BE2C (cell line): Measurements from ENCODE around the gene TJP3.

Experiments
- DNase-seq: peaks from one replicate; pipeline ENCODE4 v3.0.0-alpha.2; 2020
- H3K27me3 ChIP-seq: fragments of 250-450 bp; sonication (Bioruptor Pico); 2 replicates; pipeline ENCODE4 v1.5.1; 2020; ENCODE audit warnings: mild to moderate bottlenecking
- H3K36me3 ChIP-seq: fragments of 250-450 bp; sonication (Bioruptor Pico); 2 replicates; pipeline ENCODE4 v1.5.1; 2020; ENCODE audit warnings: mild to moderate bottlenecking
- H3K4me1 ChIP-seq: fragments of 250-450 bp; sonication (Bioruptor Pico); 2 replicates; pipeline ENCODE4 v1.5.1; 2020
- H3K4me3 ChIP-seq: 2 replicates; pipeline ENCODE4 v1.5.1; 2011; ENCODE audit warnings: low read depth, low read length
- H3K9me3 ChIP-seq: fragments of 250-450 bp; sonication (Bioruptor Pico); 2 replicates; pipeline ENCODE4 v1.5.1; 2020
- TF ChIP-seq, protein P1 (sequence below): IDR thresholded peaks from 2 replicates; pipeline ENCODE4 v1.5.1; 2012; ENCODE audit warnings: mild to moderate bottlenecking, low read depth, low read length

The TJP3 gene

DNA sequence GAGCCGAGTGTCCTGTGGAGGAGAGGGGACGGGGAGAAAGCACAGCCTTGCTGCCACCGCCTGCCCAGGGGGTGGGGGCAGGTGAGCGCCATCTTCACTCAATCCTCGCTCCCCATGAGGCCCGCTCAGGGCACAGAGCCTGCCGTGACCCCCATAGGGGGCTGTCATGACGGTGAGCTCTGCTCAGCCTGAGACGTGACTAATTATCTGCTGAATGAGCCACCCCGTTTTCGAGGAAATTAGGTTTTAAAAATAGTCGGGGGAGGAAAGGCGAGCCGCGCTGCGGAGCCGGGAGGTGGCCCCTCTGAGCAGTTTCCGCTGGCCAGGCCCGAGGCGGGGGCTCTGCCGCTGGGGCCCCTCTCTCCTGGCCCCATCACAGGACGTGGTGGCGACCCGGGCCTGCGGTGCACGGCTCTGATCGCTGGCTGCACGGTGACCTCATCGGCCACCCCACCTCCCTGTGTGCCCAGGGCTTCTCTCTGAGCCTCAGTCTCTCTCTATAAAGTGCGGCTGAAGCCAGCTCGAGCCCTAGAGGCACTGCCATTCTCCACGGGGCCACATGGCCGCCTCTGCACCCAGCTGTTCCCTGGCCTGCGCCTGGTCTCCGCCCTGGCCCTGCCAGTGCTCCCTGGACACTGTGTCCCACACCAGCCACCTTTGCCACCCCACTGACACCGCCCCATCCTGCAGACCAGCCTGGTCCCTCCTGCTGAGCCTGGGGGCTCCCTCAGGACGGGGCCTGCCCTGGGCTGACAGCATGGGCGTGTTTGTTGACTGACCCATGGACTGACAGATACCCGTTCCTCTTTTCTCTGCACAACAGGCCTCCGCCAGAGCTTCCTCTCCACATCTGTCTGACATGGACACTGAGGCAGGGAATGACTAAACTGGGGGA is 36.3 kb upstream of the TJP3 start:
- no peak for DNase-seq
- TF ChIP-seq, protein P1, sequence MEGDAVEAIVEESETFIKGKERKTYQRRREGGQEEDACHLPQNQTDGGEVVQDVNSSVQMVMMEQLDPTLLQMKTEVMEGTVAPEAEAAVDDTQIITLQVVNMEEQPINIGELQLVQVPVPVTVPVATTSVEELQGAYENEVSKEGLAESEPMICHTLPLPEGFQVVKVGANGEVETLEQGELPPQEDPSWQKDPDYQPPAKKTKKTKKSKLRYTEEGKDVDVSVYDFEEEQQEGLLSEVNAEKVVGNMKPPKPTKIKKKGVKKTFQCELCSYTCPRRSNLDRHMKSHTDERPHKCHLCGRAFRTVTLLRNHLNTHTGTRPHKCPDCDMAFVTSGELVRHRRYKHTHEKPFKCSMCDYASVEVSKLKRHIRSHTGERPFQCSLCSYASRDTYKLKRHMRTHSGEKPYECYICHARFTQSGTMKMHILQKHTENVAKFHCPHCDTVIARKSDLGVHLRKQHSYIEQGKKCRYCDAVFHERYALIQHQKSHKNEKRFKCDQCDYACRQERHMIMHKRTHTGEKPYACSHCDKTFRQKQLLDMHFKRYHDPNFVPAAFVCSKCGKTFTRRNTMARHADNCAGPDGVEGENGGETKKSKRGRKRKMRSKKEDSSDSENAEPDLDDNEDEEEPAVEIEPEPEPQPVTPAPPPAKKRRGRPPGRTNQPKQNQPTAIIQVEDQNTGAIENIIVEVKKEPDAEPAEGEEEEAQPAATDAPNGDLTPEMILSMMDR = no peak
- H3K9me3 ChIP-seq = no peaks in the 10 kb centered on the region
- no peak overlapping the region for H3K4me3 ChIP-seq
- no peaks in the 10 kb centered on the region for H3K36me3 ChIP-seq
- H3K27me3 ChIP-seq = no peaks in the 10 kb centered on the region
- no peaks in the 10 kb centered on the region for H3K4me1 ChIP-seq

DNA sequence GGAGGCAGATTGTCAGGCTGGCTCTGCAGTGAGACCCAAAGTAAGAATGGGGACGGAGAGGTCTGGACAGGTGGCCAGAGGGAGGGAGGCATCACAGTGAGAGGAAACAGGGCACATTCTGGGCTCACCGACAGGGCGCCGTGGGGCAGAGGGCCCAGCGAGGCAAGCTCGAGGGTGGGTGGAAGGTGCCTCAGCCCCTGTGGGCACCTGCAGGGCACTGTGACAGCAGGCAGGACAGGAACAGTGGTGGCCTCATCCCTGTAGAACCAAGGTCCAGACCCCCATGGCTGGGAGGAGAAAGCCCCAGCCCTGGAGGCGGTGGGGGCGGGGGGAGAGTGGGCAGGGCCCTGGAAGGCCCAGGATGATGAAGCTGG is 35.6 kb upstream of the TJP3 start:
- Histone ChIP-seq H3K36me3 (no peaks in the 10 kb centered on the region), H3K9me3 (no peaks in the 10 kb centered on the region), H3K4me1 (no peaks in the 10 kb centered on the region), H3K4me3 (no peak overlapping the region), H3K27me3 (no peaks in the 10 kb centered on the region)
- TF ChIP-seq, protein P1 = no peak
- DNase-seq = no peak

- TF ChIP-seq, protein P1 = no peak
- H3K4me3 ChIP-seq = no peak overlapping the region
Measured at GRCh38 chr19:3672993-3673392, 35.2 kb upstream of the TJP3 start.

DNA sequence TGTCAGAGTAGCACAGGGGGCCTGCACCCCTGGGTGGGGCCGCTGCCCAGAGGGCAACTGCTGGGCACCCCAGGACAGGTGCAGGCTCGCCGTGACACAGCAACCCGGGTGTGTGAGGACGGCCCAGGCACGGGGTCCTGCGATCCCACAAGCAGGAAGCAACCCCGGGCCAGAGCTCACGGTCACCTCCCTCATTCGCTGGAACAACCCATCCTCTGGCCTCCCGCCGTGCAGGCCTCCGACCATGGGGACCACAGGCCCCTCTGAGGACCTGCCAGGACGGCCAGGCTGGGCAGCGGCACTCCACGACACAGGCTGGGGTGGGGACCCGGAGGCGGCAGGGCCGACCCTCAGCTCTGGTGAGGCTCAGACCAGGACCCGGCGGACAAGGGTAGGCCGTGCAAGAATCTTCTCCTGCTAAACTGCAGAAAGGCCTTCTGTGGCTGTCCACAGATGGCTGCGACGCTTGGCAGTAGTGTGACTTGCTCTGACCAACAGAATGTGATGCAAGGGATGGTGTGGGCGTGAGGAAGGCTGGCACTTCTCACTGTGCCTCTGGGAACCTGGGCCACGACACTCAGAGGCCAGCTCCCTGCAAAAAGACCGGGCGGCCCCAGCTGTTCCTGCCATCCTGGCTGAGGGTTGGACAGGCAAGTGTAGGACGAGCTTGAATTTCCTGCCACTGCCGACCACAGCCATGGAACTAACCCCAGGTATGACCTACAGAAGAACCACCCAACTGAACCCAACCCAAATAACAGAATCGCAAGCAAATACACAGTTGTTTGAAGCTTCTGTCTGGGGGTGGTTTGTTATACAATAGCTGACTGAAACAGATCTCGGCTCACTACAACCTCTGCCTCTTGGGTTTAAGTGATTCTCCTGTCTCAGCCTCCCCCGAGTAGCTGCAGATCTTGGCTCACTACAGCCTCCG is 34.4 kb upstream of the TJP3 start:
- Histone ChIP-seq H3K4me3 (no peak overlapping the region), H3K27me3 (no peaks in the 10 kb centered on the region), H3K36me3 (no peaks in the 10 kb centered on the region), H3K4me1 (no peaks in the 10 kb centered on the region), H3K9me3 (no peaks in the 10 kb centered on the region)
- no peak for DNase-seq
- TF ChIP-seq, protein P1 = no peak

More at GRCh38 chr19:3672993-3673392, 35.2 kb upstream of the TJP3 start:
- Histone ChIP-seq H3K27me3 (no peaks in the 10 kb centered on the region), H3K4me1 (no peaks in the 10 kb centered on the region), H3K36me3 (no peaks in the 10 kb centered on the region), H3K9me3 (no peaks in the 10 kb centered on the region)
- no peak for DNase-seq

DNA sequence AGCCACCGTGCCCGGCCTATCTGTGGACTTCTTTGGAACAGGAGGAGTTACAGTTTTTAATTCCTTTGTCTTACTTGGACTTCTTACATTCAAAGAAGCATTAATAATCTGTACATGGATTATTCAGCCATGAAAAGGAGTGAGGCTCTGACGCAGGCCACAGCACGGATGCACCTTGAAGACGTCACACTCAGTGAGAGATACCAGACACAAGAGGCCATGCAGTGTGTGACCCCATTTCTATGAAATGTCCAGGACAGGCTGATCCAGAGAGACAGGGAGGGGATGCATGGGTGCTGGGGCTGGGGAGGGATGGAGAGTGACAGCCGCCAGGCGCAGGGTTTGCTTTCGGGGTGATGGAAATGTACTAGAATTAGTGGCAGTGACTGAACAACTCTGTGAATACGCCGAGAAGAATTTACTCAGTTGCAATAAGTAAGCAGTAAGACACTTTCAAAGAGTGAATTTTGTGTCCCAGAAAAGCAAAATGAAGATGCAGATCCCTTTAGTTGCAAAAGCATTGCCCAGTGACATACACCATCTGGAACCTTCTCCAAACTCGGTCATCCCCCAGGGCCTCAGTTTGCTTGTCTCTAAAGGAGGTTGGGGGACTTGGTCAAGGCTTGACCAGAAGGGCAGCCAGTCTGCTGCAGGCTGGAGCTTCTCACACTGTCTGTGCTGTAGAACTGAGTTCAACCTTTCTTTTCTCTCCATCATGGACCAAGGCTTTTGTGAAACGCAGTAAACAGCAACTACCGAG is 33.2 kb upstream of the TJP3 start:
- H3K4me1 ChIP-seq = no peaks in the 10 kb centered on the region
- TF ChIP-seq, protein P1 = no peak
- H3K27me3 ChIP-seq = no peaks in the 10 kb centered on the region
- no peak overlapping the region for H3K4me3 ChIP-seq
- DNase-seq = no peak
- H3K9me3 ChIP-seq = no peaks in the 10 kb centered on the region
- no peaks in the 10 kb centered on the region for H3K36me3 ChIP-seq
